Endothelial cell of umbilical vein (primary cell): ENCODE results near the gene TEX48. TPM values are rescaled to one million over a fixed set of nuclear protein-coding genes. Genes with fewer than 3 reads are reported as not detected.

Experiments used
- BruUV-seq: library from RNA; stranded (reverse); fragments of 400-500 nt; replicated peaks from 2 replicates; lab custom pipeline; 2021; lab: Mats Ljungman, UMichigan
- CTCF ChIA-PET: fragments of 300-600, 350-600 bp; sonication (Branson Sonifier 250); formaldehyde crosslinking; loops from one replicate; lab custom pipeline; 2021; ENCODE audit warnings: antibody characterized with exemption, inconsistent platforms; lab: Charles Lee
- POLR2A ChIA-PET: fragments of 300-600, 350-600 bp; sonication (Branson Sonifier 250); formaldehyde crosslinking; loops from one replicate; lab custom pipeline; 2021; ENCODE audit warnings: antibody characterized with exemption, inconsistent platforms; lab: Charles Lee
- DNase-seq: peaks from one replicate; pipeline ENCODE4 v3.0.0-alpha.2; 2011; ENCODE audit warnings: low read depth, low spot score
- FAIRE-seq: peaks from 2 replicates; lab custom pipeline; 2011; peaks lifted over from hg19 to GRCh38; lab: Jason Lieb, UNC
- H2AFZ ChIP-seq: 2 replicates; pipeline ENCODE4 v1.6.0; 2012; ENCODE audit warnings: low read depth, low read length, control low read depth, inconsistent platforms
- H3K27ac ChIP-seq: 2 replicates; pipeline ENCODE4 v1.5.1; 2011; ENCODE audit warnings: low read depth, mild to moderate bottlenecking, control low read depth, low read length, moderate library complexity; ENCODE audit not compliant: insufficient read depth
- H3K27me3 ChIP-seq, 2 experiments: 2 replicates each; pipeline versions ENCODE4 v1.6.0 to v1.6.1; 2011; ENCODE audit warnings: low read length in 2 of 2, mixed read lengths in 1 of 2; ENCODE audit not compliant: control insufficient read depth in 2 of 2, insufficient read depth in 2 of 2
- H3K36me3 ChIP-seq, 2 experiments: 2 replicates in 1 of 2; 3 replicates in 1 of 2; pipeline ENCODE4 v1.5.1; 2011; ENCODE audit warnings: low read length in 2 of 2, mild to moderate bottlenecking in 1 of 2, moderate library complexity in 1 of 2; ENCODE audit not compliant: control insufficient read depth in 2 of 2, insufficient read depth in 2 of 2; ENCODE audit errors: extremely low read depth in 1 of 2
- H3K4me1 ChIP-seq: 3 replicates; pipeline ENCODE4 v1.5.1; 2011; ENCODE audit warnings: mild to moderate bottlenecking, low read length; ENCODE audit not compliant: control insufficient read depth, insufficient read depth; ENCODE audit errors: extremely low read depth
- H3K4me2 ChIP-seq: 2 replicates; pipeline ENCODE4 v1.6.1; 2011; ENCODE audit warnings: low read length, control low read depth, mixed read lengths; ENCODE audit not compliant: insufficient read depth
- H3K4me3 ChIP-seq, 3 experiments: fragments of 200-600 bp in 1 of 3; sonication (generic), shearing (Covaris generic) in 1 of 3; replicated peaks in 1 of 3; 2 replicates each; pipeline ENCODE4 v1.5.1; 2011 to 2016; ENCODE audit warnings: control low read depth in 3 of 3, low read length in 3 of 3, mild to moderate bottlenecking in 2 of 3, inconsistent platforms in 1 of 3, low read depth in 1 of 3, moderate library complexity in 1 of 3; ENCODE audit not compliant: insufficient read depth in 1 of 3
- H3K79me2 ChIP-seq: 2 replicates; pipeline ENCODE4 v1.6.0; 2012; ENCODE audit warnings: low read length, inconsistent platforms; ENCODE audit not compliant: control insufficient read depth, insufficient read depth
- H3K9ac ChIP-seq: replicated peaks from 2 replicates; pipeline ENCODE3; 2011; ENCODE audit warnings: low read length, control low read depth; ENCODE audit not compliant: insufficient read depth; ENCODE audit errors: extremely low read depth
- H3K9me1 ChIP-seq: replicated peaks from 3 replicates; pipeline ENCODE4 v1.6.0; 2011; ENCODE audit warnings: mild to moderate bottlenecking, low read length; ENCODE audit not compliant: control insufficient read depth, insufficient read depth; ENCODE audit errors: extremely low read depth
- H3K9me3 ChIP-seq: replicated peaks from 2 replicates; pipeline ENCODE4 v1.5.1; 2012; ENCODE audit warnings: low read length, inconsistent platforms; ENCODE audit not compliant: control insufficient read depth, insufficient read depth
- H4K20me1 ChIP-seq: replicated peaks from 2 replicates; pipeline ENCODE3; 2011; ENCODE audit warnings: mild to moderate bottlenecking, low read length; ENCODE audit not compliant: control insufficient read depth, insufficient read depth; ENCODE audit errors: extremely low read depth
- CTCF ChIP-seq, 2 donors: IDR thresholded peaks; 1 replicate in 1 of 2; 2 replicates in 1 of 2; pipeline ENCODE4 v1.5.1; 2011; ENCODE audit warnings: low read length in 2 of 2, mild to moderate bottlenecking in 2 of 2, moderate library complexity in 2 of 2, control low read depth in 1 of 2, inconsistent platforms in 1 of 2, low read depth in 1 of 2; ENCODE audit not compliant: insufficient read depth in 1 of 2; ENCODE audit errors: extremely low read depth in 1 of 2
- FOS ChIP-seq: IDR thresholded peaks from 2 replicates; pipeline ENCODE4 v1.6.1; 2011; ENCODE audit warnings: mild to moderate bottlenecking, low read length, moderate library complexity, borderline replicate concordance; ENCODE audit not compliant: insufficient read depth
- GATA2 ChIP-seq: IDR thresholded peaks from 2 replicates; pipeline ENCODE4 v1.7.0; 2011; ENCODE audit warnings: low read depth, mild to moderate bottlenecking, moderate library complexity, mixed read lengths, low read length; ENCODE audit not compliant: insufficient read length, insufficient read depth
- JUN ChIP-seq: IDR thresholded peaks from 2 replicates; pipeline ENCODE4 v1.6.1; 2011; ENCODE audit warnings: borderline replicate concordance, low read depth; ENCODE audit not compliant: insufficient read length, insufficient read depth
- MAX ChIP-seq: IDR thresholded peaks from 2 replicates; pipeline ENCODE4 v1.6.1; 2011; ENCODE audit not compliant: insufficient read depth, insufficient read length
- MYC ChIP-seq: IDR thresholded peaks from one replicate; pipeline ENCODE4 v1.6.1; 2011; ENCODE audit warnings: mild to moderate bottlenecking, low read depth, low read length
- POLR2AphosphoS5 ChIP-seq: IDR thresholded peaks from 2 replicates; pipeline ENCODE4 v1.6.1; 2012; ENCODE audit warnings: low read depth, mild to moderate bottlenecking, control low read depth, low read length, moderate library complexity; ENCODE audit not compliant: insufficient read depth
- dilution Hi-C: fragments of 300-500 bp; cut with MboI; formaldehyde crosslinking; loops from one replicate; pipeline ENCODE4 v1.15.0; 2019; ENCODE audit warnings: low sequenced_read_pairs; ENCODE audit not compliant: extremely low pct_ligation_motif_present
- intact Hi-C: fragments of 100-400 bp; cut with micrococcal nuclease; formaldehyde crosslinking; loops from one replicate; pipeline ENCODE4 v1.10.0; 2022
- polyA plus RNA-seq, 4 experiments: library from polyadenylated mRNA; depleted of rRNA in 3 of 4; stranded (reverse) in 3 of 4; unstranded in 1 of 4; fragments of >200 nt; gene quantifications; 2 replicates each; pipeline versions ENCODE4 v1.2.1 to v1.2.3, GENCODE V29; 2011 to 2012; ENCODE audit warnings: missing spikeins in 1 of 4
- total RNA-seq: library from RNA; stranded (reverse); gene quantifications from 2 replicates; pipeline ENCODE4 v1.2.3, GENCODE V29; 2021

TEX48 gene
- total and polyA plus RNA-seq, 2 donors (not counting 3 experiments of a cell fraction or from before 2014, with no cell fraction given), result not detected

- Histone ChIP-seq H3K79me2 (no peaks in the 10 kb centered on the region), H3K4me3 (no peak overlapping the region), H3K36me3 (no peaks in the 10 kb centered on the region), H3K27me3 (no peaks in the 10 kb centered on the region), H3K9ac (no peak overlapping the region), H3K9me1 (no peaks in the 10 kb centered on the region), H2AFZ (no peak overlapping the region), H3K27ac (no peak overlapping the region), H3K4me1 (peaks cover 3% of the 10 kb centered on the region), H3K4me2 (no peak overlapping the region), H4K20me1 (no peaks in the 10 kb centered on the region), H3K9me3 (no peaks in the 10 kb centered on the region)
- intact Hi-C loops, result no loop called here
- dilution Hi-C loops, result no loop called here
- no TSS peak for BruUV-seq
- ChIA-PET POLR2A (no interaction called here), CTCF (interaction anchor here (0.8 to 15.3 kb wide), 3 partner anchors 8 to 330 kb away, joined by 3 to 270 read pairs (median 3); no protein-coding TSS in a partner anchor)
- no peak for FAIRE-seq
- no peak for TF ChIP-seq MAX
- TF ChIP-seq CTCF (IDR thresholded peaks at IDR 0.05; ENCODE audit: extremely low read depth in 1 of 2, insufficient read depth in 1 of 2, low read depth in 1 of 2, low read length in 2 of 2), result no peak
- TF ChIP-seq GATA2, result no peak
- DNase-seq, result no peak
These were observed 2.0 kb upstream of the TEX48 start for GRCh38 chr9:114684036-114684435.

DNA sequence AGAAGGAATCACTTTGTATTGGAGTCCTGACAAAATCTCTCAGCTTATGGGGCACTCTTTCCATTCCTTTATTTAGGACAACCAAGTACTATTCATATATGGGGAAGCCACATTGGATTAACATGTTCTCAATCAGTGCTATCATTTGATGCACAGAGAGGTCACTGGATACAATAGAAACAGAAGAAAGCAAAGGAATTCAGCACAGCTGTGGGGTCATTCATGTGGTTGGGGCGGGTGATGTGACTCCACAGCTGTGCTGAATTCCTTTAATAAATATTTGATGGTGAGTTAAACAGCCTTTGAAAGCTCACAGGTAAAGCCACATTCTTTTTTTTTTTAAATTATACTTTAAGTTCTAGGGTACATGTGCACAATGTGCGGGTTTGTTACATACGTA lies 854 bp upstream of the TEX48 start:
- Histone ChIP-seq H4K20me1 (no peaks in the 10 kb centered on the region), H3K36me3 (no peaks in the 10 kb centered on the region), H3K79me2 (no peaks in the 10 kb centered on the region), H3K9ac (no peak overlapping the region), H2AFZ (no peak overlapping the region), H3K27ac (no peak overlapping the region), H3K27me3 (no peaks in the 10 kb centered on the region), H3K9me3 (no peaks in the 10 kb centered on the region), H3K4me3 (no peak overlapping the region), H3K9me1 (no peaks in the 10 kb centered on the region), H3K4me2 (no peak overlapping the region), H3K4me1 (peaks cover 15% of the 10 kb centered on the region)
- DNase-seq (no peak), FAIRE-seq (no peak)
- intact Hi-C loops, result loop anchor here (1.0 kb wide), 4 partner anchors 56 to 331 kb away; no protein-coding TSS in a partner anchor
- BruUV-seq, result no TSS peak
- ChIA-PET CTCF (interaction anchor here (0.6 to 15.3 kb wide), 9 partner anchors 9 to 473 kb away, joined by 3 to 270 read pairs (median 3); no protein-coding TSS in a partner anchor), POLR2A (no interaction called here)
- dilution Hi-C loops, result no loop called here
- TF ChIP-seq JUN, result no peak
- no peak for TF ChIP-seq POLR2AphosphoS5
- no peak for TF ChIP-seq FOS
- no peak for TF ChIP-seq MYC
